ENCODE results near the gene GRK5. TPM values are rescaled to one million over a fixed set of nuclear protein-coding genes. Genes with fewer than 3 reads are reported as not detected.

Gene GRK5
- total RNA-seq, 4 donors from 2014 or later, result 43.5 to 61.7 (median 48.9) TPM

DNA sequence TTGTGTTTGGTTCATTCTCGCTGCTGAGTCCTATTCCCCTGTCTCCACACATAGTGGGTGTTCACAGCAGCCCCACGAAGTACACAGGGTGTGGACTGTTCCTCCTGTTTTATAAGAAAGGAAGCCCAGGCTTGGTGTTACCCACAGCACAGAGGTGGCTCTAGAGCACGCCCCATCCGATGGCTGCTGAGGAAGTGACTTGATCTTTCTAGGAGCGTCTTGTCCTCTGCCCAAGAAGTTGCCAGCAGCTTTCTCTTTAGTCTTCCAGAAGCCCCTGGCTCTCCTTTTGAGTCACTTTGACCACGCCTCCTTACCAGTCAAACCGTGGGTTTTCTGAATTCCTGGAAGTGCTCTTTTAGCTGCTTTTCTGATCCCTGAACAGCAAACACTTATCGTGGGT is 94.0 kb downstream of the GRK5 start:
- WGBS, 2 donors, result 61 to 67% methylated on average over 7 to 8 of the region's 8 CpGs
- H3K36me3 ChIP-seq, result peaks cover 0 to 7% (median 0%) of the 10 kb centered on the region in 3 donors
- H3K4me3 ChIP-seq, result no peak overlapping the region
- H3K4me1 ChIP-seq, result peaks cover 0 to 56% (median 18%) of the 10 kb centered on the region in 4 donors
- peak overlapping the region in 3 of 4 donors; percentile 33 to 71 (median 38) for H3K27ac ChIP-seq
- H3K27me3 ChIP-seq, result no peaks in the 10 kb centered on the region
- no peak for DNase-seq (ENCODE audit: low spot score in 2 of 2)
- TF ChIP-seq EP300 (IDR thresholded peaks at IDR 0.05), result no peak
- TF ChIP-seq POLR2A (IDR thresholded peaks at IDR 0.05), result no peak
- TF ChIP-seq, protein P1, sequence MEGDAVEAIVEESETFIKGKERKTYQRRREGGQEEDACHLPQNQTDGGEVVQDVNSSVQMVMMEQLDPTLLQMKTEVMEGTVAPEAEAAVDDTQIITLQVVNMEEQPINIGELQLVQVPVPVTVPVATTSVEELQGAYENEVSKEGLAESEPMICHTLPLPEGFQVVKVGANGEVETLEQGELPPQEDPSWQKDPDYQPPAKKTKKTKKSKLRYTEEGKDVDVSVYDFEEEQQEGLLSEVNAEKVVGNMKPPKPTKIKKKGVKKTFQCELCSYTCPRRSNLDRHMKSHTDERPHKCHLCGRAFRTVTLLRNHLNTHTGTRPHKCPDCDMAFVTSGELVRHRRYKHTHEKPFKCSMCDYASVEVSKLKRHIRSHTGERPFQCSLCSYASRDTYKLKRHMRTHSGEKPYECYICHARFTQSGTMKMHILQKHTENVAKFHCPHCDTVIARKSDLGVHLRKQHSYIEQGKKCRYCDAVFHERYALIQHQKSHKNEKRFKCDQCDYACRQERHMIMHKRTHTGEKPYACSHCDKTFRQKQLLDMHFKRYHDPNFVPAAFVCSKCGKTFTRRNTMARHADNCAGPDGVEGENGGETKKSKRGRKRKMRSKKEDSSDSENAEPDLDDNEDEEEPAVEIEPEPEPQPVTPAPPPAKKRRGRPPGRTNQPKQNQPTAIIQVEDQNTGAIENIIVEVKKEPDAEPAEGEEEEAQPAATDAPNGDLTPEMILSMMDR (IDR thresholded peaks at IDR 0.05), result no peak
- peaks cover 0 to 7% (median 0%) of the 10 kb centered on the region in 4 donors for H3K9me3 ChIP-seq

DNA sequence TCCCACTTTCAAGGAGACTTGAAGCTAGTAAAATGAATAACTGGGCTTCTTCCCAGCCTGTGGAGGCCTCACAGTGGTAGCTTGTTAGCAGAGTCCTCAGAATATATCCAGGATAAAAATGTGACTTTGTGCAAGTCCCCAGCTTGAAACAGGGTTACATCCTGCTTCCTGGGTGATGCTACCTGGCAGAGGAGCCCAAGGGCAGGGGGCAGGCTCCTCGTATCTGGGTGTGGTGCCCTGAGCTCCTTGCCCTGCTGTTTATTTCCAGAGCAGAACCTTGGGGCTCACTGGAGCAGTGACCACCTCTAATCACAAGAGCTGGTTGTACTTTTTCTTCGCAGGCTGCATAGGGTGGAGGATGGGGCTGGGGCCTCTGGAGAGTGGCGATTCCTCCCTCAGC is 94.8 kb downstream of the GRK5 start:
- WGBS, 2 donors, result 55 to 68% methylated on average over 3 of the region's 3 CpGs
- Histone ChIP-seq H3K36me3 (peaks cover 0 to 3% (median 0%) of the 10 kb centered on the region in 3 donors), H3K27ac (peak overlapping the region in 2 of 4 donors; percentile 38 to 71), H3K4me3 (no peak overlapping the region), H3K9me3 (peaks cover 0 to 5% (median 0%) of the 10 kb centered on the region in 4 donors), H3K4me1 (peaks cover 0 to 59% (median 20%) of the 10 kb centered on the region in 4 donors), H3K27me3 (no peaks in the 10 kb centered on the region)
- no peak for DNase-seq (ENCODE audit: low spot score in 2 of 2)
- TF ChIP-seq POLR2A (IDR thresholded peaks at IDR 0.05) (no peak), EP300 (IDR thresholded peaks at IDR 0.05) (no peak)
- TF ChIP-seq, protein P1 (IDR thresholded peaks at IDR 0.05), result no peak

DNA sequence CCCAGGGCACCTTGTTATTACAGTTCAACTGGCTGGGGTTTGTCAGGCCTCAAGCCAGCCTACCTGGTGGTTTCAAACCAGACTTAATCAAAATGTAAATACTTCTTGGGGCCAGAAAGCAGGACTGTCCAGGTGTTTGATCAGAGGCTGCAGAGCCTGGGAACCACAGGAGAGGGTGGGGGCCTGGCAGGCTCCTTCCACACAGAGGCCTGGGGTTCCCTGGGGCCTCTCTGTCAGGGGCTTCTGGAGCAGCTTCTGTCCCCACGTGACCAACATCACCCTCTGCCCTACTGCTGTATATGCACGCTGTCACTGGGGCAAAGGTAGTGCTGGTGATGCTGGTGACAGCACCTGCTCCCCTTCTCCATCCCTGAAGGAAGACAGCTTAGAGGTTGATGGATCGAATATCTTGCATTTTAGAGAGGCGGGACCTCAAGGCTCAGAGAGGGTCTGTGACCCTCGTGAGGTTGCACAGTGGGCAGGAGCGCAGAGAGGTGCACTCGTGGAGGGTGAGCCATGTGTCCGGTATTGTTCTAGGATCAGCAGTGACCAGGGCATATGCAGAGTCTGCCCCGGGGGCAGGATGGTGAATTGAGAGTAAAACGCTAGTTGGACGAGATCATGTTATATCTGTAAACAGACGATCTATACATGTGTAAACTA is 95.4 kb downstream of the GRK5 start:
- no peak overlapping the region for H3K4me3 ChIP-seq
- H3K27me3 ChIP-seq, result no peaks in the 10 kb centered on the region
- WGBS, 2 donors, result 73 to 83% methylated on average over 12 of the region's 12 CpGs
- H3K4me1 ChIP-seq, result peaks cover 0 to 62% (median 20%) of the 10 kb centered on the region in 4 donors
- TF ChIP-seq EP300 (IDR thresholded peaks at IDR 0.05) (no peak), POLR2A (IDR thresholded peaks at IDR 0.05) (no peak)
- TF ChIP-seq, protein P1 (IDR thresholded peaks at IDR 0.05), result no peak
- H3K9me3 ChIP-seq, result no peaks in the 10 kb centered on the region
- H3K27ac ChIP-seq, result peak overlapping the region in 2 of 4 donors; percentile 38 to 71
- no peak for DNase-seq (ENCODE audit: low spot score in 2 of 2)
- H3K36me3 ChIP-seq, result no peaks in the 10 kb centered on the region

GRCh38 chr10:119303886-119304285 is 96.5 kb downstream of the GRK5 start:
- no peak overlapping the region for H3K4me3 ChIP-seq
- no peak for DNase-seq (ENCODE audit: low spot score in 2 of 2)
- no peak overlapping the region for H3K27ac ChIP-seq
- WGBS, 2 donors, result 87 to 94% methylated on average over 3 of the region's 3 CpGs
- no peaks in the 10 kb centered on the region for H3K9me3 ChIP-seq
- H3K36me3 ChIP-seq, result no peaks in the 10 kb centered on the region
- no peaks in the 10 kb centered on the region for H3K27me3 ChIP-seq
- H3K4me1 ChIP-seq, result peaks cover 0 to 69% (median 21%) of the 10 kb centered on the region in 4 donors
- TF ChIP-seq EP300 (IDR thresholded peaks at IDR 0.05) (no peak), POLR2A (IDR thresholded peaks at IDR 0.05) (no peak)
- TF ChIP-seq, protein P1 (IDR thresholded peaks at IDR 0.05), result no peak

DNA sequence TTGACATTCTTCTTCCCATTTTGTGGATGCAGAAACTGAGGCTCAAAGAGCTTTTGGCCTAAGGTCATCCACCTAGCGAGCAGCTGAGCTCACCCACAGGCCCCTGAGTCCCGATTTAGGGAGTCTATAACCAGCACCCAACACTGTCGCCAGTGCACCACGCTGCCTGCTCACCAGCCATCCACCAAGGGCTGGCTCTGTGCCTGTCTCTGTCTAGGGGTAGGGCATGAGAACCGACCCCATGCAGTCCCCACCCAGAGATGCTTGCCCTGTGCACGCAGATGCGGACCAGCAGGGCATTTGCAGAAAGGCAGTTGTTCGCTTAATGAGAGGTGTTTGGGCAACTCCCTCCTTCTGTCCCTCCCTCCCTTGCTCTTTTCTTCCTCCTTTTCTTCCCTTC is 97.2 kb downstream of the GRK5 start:
- Histone ChIP-seq H3K4me1 (peaks cover 0 to 68% (median 23%) of the 10 kb centered on the region in 4 donors), H3K36me3 (no peaks in the 10 kb centered on the region), H3K27ac (peak overlapping the region in 2 of 4 donors; percentile 52 to 72), H3K9me3 (no peaks in the 10 kb centered on the region), H3K4me3 (no peak overlapping the region), H3K27me3 (no peaks in the 10 kb centered on the region)
- no peak for DNase-seq (ENCODE audit: low spot score in 2 of 2)
- TF ChIP-seq POLR2A (IDR thresholded peaks at IDR 0.05) (no peak), EP300 (IDR thresholded peaks at IDR 0.05) (no peak)
- TF ChIP-seq, protein P1 (IDR thresholded peaks at IDR 0.05), result no peak
- 84 to 85% methylated on average over 5 to 7 of the region's 8 CpGs for WGBS, 2 donors

Data from tibial nerve (tissue), 4 donors.